IPS-NIHi11 (cell line): Measurements from ENCODE around the gene ANKRD26.
"Not testable (repeated sequence)": the region's sequence is repeated elsewhere in the genome, so short reads cannot be mapped to it uniquely, and the experiment has no call there.

Source experiments
- DNase-seq: peaks from one replicate; pipeline ENCODE4 v3.0.0; 2012; ENCODE audit warnings: mixed read lengths, low spot score

ANKRD26 gene

DNA sequence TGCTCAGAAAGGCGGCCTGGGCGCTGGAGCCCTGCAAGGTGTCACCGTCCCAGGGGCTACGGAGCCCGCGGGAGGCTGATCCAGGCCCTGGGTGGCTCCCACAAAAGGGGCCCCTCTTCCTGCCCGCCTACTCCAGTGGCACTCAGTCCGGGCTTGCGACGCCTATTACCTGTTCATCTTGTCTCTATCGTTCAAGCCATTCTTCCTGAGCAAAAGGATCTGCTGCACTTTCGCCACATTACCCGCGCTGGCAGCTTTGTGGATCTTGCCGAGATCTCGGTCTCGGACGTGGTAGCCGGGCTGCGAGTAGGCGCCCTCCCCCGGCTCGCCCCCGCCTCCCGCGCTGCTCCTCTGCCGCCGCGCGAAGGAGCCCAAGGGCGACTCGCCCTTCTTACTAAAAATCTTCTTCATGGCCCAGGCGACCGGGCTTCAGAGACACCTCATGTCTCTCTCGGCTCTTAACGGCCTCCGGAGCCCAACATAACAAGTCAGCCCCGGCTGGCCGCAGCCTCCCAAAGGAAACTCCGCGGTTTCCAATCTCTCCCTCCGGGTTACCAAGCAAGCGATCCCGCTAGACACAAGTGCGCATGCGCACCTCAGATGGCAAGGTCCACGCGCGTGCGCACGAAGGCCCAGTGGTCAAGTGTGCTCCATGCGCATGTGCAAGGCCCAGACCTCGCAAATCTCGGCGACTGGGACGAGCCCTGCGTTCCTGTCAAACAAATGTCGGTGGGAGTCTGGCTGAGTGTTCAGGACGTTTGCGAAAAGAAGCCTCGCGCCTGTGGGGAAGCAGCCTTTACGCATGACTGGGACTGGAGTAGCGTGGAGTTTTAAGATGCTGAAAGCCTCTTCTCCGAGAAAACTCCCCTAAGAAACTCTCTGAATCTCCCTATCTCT, at the start of gene ANKRD26:
Gene ANKRD26, minus strand, starts transcription at position 579 of the 897 bp plus-strand sequence. Its CDS starts 168 bp downstream, at position 411.
- peak; percentile 95 for DNase-seq

DNA sequence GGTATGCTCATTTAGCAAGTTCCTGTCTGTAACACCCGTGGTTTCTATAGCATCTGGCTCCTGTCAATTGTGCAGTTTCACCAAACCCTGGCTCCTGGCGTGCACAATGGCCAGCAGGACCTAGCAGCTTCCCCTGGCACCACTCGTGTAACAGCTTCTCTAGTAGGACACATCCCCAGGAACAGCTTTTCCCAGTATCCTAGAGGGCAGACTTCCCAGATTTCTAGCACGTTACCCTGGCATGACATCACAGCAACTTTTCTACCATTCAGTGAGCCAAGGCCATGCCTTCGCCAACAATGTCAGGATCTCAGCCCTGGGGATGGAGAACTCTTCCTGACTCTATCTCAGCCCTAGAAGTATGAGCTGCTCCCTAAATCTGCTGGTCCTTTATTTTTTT, 47.4 kb upstream of the ANKRD26 start:
- no peak for DNase-seq

DNA sequence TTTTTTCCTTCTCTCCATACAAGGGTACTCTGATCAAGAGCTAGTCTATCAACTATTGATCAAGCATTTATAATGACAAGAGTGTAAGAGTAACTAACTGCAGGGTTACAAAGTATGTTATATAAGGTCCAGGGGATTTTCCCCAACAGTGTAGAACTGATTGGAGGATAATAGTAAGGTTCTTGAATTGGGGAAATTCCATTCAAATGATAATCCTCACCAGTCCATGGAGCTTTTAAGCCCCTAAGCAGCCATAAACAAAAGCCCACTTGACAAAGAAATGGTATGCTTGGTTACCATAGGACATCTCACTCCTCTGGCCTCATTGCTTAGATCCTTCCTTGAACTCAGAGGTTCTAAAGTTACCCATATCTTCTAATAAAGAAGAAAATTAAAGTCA, 45.6 kb upstream of the ANKRD26 start:
- DNase-seq: no peak

DNA sequence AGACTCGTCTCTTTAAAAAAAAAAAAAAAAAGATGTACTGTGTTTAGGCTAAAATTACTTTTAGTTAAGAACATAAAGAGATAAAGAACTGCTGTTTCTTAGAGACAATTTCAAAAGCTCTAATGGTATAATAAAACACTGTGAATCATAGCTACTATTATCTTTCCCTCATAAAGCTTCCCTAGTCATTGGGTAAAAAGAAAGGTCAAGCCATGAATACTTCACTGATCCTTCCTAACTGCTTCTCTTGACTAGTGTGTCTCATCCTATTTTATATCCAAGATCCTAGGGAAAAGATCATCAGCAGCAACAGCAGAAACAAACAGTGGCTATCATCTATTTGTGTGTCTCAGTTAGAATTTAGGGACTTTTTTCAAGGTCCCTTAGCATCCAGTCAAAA, 43.4 kb upstream of the ANKRD26 start:
- no peak for DNase-seq

DNA sequence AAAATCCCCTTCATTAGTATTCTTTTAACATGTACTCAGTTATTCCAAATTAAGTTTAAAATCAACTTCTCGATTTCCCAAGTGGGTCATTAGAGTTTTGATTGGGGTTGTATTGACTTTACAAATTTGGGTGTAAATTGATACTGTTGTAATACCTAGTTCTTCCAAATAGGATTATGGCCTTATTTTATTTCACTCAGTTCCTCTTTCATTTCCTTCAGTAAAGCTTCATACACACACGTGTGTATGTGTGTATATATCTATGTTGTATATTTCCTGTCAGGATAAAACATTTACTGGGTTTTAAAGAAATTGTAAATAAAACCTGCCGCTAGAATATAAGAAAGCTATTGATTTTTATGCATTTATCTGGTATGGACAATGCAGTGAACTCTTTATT, 38.0 kb upstream of the ANKRD26 start:
- DNase-seq: no peak

DNA sequence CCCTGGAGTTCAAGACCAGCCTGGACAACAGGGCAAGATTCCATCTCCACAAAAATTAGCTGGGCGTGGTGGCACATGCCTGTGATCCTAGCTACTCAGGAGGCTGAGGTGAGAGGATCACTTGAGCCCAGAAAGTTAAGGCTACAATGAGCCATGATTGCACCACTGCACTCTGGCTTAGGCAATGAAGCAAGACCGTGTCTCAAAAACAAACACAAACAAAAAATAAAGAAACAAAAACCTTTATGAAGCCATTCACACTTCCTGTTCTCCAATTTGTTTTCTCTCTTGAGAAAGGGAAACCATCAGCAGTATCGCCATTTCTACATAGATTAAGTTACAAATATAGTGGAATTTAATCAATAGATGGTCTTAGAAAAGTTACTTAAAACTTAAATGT, 34.1 kb upstream of the ANKRD26 start:
- no peak for DNase-seq

DNA sequence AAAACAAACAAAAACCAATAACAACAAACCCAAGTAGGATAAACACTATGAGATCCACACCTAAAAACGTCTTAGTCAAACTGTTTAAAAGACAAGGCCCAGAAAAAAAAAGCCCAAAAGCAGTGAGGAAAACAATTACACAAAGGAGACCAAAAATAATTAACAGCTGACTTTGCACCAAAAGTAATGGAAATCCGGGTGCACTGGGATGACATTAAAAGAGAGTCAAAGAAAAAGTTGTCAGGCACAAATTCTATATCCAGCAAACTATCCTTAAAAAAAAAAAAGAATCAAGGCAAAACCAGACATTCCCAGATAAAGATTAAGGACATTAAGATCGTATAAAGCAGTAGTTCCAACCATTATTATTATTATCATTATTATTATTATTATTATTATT, 7.9 kb upstream of the ANKRD26 start:
- no peak for DNase-seq

DNA sequence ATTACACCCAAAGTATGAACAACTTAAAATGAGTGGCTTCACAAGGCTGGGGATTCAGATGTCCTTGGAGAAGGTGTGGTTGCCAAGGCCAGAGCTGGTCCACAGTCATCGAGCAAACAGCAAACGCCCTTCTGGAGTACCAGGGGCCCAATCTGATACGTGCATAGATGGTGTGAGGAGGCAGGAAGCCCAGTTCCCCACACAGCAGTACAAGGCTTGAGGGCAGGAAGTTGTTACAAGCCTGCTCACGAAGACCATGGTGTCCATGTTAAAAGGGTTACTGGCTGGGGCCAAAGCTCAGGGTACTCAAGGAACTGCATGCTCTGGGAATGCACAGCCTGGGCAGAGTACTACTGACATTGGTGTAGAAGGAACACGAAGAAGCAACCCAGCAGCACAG, 4.6 kb upstream of the ANKRD26 start:
- no peak for DNase-seq

DNA sequence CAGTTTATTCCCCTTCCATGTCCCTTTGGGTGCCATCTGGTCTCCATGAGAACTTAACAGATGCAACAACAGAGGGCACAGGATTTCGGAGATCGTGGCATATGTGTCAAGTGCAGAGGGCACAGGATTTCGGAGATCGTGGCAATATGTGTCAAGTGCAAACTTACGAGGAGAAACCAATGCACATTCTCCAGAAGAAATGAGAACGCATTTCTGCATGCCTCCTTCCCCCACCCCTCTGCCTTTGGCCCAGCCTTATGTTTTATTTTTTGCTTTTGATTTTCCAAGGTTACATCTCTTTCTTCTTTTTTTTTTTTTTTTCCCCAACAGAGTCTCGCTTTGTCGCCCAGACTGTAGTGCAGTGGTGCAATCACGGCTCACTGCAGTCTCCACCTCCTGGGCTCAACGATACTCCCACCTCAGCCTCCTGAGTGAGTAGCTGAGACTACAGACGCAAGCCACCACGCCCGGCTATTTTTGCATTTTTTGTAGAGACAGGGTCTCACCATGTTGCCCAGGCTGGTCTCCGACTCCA, 586 bp upstream of the ANKRD26 start:
- no peak for DNase-seq

DNA sequence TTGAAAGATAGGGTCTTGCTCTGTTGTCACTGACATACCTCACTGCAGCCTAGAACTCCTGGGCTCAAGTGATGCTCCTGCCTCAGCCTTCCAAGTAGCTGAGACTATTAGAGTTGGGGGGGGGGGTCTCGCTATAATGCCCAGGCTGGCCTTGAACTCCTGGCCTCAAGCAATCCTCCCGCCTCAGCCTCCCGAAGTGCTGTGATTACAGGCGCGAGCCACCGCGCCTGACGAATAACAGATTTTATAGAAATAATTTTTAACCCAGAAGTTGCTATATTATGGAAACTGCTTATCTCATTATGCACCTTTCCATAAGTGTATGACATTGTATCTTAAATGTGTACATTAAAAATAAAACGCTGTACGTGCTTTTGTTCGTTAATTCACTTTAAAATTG, 846 bp downstream of the ANKRD26 start:
- DNase-seq: no peak

DNA sequence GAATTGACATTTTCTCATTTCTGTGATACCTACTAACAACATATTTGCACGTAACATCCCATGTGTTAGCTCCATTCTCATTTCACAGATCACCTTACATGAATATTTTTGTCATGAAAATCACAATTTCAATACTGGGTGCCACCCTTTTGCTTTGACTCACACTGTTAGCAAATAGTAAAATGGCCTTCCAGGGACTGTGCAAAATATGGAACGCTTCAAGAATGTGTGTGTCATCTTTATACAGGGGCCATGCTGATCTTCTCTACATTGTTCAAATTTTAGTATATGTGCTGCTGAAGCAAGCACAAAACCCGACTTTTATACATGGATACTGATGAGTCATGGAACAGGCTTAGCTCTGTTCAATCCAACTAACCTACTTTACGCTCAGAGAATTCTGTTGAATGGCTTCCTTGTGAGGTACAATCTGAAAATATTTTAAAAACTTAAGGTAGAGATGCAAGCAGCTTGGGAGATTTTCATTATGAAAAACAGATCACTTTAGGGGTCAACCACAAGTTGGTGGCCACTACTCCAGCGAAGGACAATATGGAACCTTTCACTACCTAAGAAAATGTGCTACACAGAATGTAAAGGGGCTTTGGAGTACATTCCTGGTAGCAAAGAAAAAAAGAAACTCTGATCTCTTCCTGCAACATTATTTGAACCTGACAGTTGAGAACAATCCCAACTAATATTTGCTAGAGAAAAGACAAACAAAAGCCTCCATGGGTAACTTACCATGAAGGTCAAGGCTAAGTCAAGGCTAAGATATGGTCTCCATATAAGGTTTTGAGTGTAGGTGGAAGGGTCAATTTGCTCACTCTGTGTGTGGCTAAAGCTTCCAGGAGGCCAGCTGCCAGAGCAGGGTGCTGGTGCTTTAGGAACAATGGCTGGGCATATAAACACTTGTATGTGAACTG, 11.9 kb downstream of the ANKRD26 start:
- no peak for DNase-seq

DNA sequence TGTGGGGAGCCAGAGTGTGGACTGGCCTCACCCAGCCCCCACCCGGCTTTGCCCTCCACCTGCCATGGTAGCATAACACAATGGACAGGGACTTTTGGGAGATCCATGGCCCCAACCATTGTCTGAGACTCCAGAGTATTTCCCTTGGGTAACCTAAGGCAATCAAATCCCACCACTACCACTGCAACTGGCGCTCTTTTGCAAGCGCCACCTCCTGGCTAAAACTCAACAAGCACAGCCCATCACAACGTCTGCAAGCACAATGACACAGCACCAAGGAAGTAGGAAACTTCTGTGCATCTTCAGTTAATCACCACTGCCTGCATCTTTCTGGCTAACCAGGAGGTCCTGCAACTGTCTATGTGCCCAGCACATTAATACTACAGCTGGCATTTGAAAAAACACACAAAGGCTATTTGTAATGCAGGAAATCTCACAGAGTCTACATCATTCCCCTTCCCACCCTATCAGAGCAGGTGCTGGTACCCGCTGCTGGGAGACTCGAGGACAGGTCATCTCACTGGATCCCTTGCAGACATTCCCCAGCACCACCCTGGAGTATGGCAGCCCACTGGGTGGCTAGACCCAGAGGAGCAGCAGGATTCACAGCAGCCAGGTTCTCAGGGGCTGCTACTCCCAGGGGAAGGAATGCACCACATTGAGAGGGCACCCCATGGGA, 27.7 kb downstream of the ANKRD26 start:
- DNase-seq: peak; percentile 46

DNA sequence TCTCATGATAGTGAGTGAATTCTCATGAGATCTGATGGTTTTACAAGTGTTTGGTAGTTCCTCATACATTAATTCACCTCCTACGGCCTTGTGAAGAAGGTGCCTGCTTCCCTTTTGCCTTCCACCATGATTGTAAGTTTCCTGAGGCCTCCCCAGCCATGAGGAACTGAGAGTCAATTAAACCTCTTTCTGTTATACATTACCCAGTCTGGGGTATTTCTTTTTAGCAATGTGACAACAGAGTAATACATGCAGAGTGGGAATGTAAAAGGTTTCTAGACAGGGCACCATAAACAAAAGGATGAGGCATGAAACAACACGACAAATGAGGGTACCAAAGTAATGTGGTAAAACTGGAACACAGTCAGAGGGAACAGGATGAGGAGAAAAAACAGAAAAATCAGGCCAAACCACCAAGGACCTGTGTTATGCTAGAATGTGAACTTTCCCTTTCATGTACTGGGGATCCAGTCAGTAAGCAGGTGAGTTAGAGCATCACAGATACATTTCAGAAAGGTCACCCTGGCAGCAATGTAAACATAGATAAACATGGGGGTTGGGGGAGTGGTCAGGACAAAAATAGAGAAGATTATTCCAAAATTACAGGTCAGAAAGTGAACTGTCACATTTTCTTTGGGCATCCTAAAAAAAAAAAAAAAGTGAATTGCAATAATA, 31.9 kb downstream of the ANKRD26 start:
- DNase-seq: no peak

DNA sequence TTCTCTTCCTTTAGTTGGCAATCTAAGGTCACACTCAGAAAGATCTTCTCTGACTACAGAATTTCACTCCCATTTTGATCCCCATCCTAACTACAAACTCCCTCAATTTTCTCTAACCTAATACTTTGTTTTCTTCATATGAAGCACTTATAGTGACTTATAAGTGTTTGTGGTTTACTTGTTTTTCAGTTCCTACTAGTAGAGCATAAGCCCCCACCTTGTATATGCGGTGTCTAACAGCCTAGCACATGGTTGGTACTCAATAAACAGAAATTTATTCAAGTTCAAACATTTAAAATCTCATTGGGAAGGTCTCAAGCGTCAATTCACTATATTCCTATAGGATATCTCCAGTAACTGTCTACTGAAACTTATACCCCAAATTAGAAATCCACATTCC, 35.2 kb downstream of the ANKRD26 start:
- DNase-seq: no peak

DNA sequence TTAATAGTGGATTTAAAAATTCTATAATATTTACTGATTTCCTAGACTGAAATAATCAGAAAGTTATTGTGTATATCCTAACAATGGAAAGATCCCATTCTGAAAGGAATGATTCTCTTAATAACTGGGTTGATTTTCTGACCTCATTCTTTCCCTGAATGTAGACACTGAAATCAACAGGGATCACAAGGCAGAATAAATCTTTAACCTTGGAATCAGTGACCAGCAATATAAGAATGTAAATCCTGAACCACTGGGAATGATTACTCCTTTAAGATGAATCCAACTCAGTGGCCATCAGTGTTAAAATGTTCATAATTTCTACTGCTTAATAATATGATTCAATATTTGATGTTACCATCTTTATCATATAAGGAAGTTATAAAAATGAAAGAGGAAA, 47.6 kb downstream of the ANKRD26 start:
- DNase-seq: no peak

DNA sequence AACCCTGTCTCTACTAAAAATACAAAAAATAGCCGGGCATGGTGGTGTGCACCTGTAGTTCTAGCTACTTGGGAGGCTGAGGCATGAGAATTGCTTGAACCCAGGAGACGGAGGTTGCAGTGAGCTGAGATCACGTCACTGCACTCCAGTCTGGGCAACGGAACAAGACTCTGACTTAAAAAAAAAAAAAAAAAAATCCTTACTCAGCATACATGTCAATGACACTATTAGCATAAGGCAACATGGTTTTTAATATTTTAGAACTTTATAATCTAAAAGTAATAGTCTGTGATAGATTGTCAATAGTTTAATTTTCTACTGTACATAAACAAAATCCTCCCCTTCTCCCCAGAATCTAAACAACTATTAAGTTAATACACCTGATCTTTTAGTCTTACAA, 55.0 kb downstream of the ANKRD26 start:
- not testable (repeated sequence) for DNase-seq

DNA sequence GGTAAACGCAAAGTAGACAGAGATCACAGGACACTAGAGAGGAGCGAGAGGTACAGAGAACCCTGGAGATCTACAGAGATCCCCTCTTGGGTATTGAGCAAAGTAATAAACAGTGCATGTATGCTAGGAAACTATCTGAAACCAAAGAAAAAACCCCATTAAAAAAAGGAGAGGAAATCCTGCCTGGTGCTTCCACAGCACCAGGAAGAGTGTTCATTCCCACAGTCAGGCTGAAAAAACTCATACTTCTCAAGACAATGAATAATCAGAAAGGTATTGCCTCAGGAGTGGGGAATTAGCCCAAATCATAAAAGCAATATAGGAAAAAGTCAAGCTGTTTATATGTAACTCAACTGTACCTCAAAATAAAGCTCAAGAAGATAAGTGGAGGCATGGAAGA, 59.1 kb downstream of the ANKRD26 start:
- no peak for DNase-seq

DNA sequence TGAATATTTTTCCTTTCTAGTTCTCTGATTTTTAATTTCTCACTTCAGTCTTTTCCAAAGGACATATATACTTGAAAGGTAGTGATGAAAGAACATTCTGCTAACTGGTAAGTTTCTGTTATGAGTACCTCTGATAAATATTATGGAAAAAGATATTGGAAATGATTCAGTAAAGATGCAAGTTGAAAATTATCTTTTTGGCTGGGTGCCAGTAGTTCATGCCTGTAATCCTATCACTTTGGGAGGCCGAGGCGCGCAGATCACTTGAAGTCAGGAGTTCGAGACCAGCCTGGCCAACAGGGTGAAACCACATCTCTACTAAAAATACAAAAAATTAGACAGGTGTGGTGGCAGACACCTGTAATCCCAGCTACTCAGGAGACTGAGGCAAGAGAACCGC, 62.1 kb downstream of the ANKRD26 start:
- DNase-seq: no peak

DNA sequence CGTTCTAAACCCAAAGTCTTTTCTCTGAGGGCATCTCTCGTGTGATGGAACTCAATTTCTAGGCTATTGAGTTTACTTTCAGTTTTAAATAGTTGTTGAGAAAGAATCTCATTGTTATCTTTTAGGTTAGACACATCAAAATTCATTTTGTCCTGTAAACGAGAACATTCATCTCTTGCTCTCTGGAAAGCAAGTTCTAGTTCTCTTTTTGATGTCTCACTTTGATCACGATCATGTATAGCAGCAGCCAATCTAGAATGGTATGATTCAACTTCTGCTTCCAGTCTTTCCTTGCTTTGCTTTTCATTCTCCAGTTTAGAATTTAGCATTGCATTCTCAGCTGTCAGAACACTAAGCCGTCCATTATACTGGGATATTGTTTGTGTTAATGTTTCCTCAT, 65.1 kb downstream of the ANKRD26 start:
- no peak for DNase-seq

DNA sequence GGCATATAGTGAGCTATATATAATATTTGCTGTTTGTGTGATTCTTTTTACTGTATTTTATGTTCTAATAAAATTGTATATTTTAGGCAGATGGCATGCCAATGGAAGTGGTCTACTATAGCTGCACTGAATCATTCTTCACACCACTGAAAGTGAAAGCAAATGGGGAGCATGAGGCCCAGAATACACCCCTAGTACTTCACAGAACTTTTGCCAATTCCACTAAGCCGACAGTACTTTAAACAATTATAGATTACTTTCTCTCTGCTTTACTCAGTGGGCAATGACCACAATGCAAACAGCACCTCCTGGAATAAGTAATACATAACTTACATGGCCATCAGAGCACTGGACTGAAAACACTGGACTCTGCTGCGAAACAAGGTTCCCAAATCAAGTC, 70.2 kb downstream of the ANKRD26 start:
- no peak for DNase-seq

DNA sequence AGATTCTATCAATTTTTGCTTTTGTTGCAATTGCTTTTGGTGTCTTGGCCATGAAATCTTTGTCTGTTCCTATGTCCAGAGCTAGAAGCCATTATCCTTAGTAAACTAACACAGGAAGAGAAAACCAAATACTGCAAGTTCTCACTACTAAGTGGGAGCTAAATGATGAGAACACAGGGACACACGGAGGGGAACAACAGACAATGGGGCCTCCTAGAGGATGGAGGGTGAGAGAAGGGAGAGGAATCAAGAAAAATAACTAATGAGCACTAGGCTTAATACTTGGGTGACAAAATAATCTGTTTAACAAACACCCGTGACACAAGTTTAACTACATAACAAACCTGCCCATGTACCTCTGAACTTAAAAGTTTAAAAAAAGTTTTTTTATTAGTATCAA, 78.2 kb downstream of the ANKRD26 start:
- no peak for DNase-seq

DNA sequence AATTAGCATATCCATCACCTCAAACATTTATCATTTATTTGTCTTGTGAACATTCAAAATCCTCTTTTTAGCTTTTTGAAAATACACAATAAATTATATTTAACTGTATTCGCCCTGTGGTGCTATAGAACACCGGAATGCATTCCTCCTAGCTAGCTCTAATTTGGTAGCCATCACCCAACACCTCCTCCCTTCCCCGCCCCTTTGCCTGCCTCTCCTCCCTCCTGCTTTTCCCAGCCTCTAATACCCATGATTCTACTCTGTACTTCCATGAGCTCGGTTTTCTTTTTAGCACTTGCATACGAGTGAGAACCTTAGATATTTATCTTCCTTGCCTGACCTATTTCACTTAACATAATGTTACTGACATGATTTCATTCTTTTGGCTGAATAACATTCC, 80.1 kb downstream of the ANKRD26 start:
- DNase-seq: no peak
